Colonic mucosa (tissue), 4 donors: Measurements from ENCODE around the gene ANO8. TPM values are rescaled to one million over a fixed set of nuclear protein-coding genes. Genes with fewer than 3 reads are reported as not detected.

ENCODE experiments used
- DNase-seq: peaks from one replicate; pipeline ENCODE4 v3.0.0-alpha.2; 2020
- H3K27ac ChIP-seq: fragments of 200-600 bp; one replicate; pipeline ENCODE4 v1.8.0; 2021
- H3K27me3 ChIP-seq: fragments of 200-600 bp; one replicate; pipeline ENCODE4 v1.8.0; 2021
- H3K36me3 ChIP-seq: fragments of 200-600 bp; one replicate; pipeline ENCODE4 v1.8.0; 2021
- H3K4me1 ChIP-seq: fragments of 200-600 bp; one replicate; pipeline ENCODE4 v1.8.0; 2021; ENCODE audit warnings: mild to moderate bottlenecking
- H3K4me3 ChIP-seq: fragments of 200-600 bp; one replicate; pipeline ENCODE4 v1.8.0; 2021
- H3K9ac ChIP-seq, 2 donors: one replicate each; pipeline ENCODE4 v1.7.0; 2013; ENCODE audit warnings: control low read depth in 2 of 2, low read depth in 2 of 2, low read length in 2 of 2
- H3K9me3 ChIP-seq: fragments of 200-600 bp; one replicate; pipeline ENCODE4 v1.8.0; 2021
- intact Hi-C: fragments of 100-400 bp; cut with DNase I; formaldehyde crosslinking; loops from one replicate; pipeline ENCODE4 v1.14.1; 2022
- total RNA-seq, 2 donors: library from RNA; stranded (reverse); fragmentation: NEBNext Ultra II Directional in 1 of 2; extraction: Animal tissue kit (Norgen Biotek cat#: 25700) in 1 of 2; gene quantifications; one replicate each; pipeline ENCODE4 v1.2.1, GENCODE V29; 2021
- TF ChIP-seq, protein P1 (sequence below): fragments of 200-600 bp; IDR thresholded peaks from one replicate; pipeline ENCODE4 v1.8.0; 2022; ENCODE audit warnings: antibody characterized with exemption, mild to moderate bottlenecking
- donor health status: healthy.
- donor health status: DM: no; HTN: no; CAD: no.
- donor health status: DM: no; HTN: no; CAD: no.

The ANO8 gene
- total RNA-seq, 2 donors from 2014 or later, result 8.9 to 13.7 TPM

DNA sequence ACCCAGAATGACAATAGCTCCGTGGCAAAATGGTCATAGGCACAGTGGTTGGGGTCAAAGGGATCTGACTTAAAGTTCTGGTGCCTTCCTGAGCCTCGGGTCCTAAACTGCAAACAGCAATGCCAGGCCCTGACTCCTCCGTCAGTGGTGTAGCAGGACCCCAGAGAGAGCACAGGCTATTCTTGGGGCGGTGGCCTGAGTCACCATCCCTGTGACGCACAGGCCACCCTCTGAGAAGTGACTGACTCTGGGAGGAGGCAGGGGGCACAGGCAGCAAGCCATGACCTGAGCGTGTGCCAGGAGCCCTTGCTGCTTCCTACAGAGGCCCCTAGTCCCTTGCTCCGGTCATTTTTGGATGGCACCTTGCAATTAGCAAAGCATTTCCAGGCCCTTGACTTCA, 23.7 kb upstream of the ANO8 start:
- intact Hi-C loops, result no loop called here
- H3K27ac ChIP-seq, result no peak overlapping the region
- H3K9me3 ChIP-seq, result no peaks in the 10 kb centered on the region

DNA sequence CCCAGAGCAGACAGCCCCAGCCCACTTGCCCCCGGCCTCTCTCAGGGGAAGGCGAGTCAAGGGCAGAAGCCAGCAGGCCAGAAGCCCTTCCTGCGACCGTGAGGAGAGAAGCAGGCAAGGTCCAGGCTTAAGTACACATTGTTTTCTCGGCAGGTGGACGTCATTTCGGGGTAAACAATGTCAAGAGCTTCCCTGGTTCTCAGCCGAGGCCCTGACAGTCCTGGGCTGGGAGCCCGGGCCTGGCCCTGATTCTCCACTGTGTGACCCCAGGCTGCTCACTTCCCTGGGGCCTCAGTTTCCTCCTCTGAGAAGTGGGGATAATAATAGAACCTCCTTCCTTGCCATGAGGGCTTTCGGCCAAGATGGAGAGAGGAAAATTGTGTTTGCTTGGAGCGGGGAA, 23.1 kb upstream of the ANO8 start:
- Histone ChIP-seq H3K4me1 (no peaks in the 10 kb centered on the region), H3K9ac (no peak overlapping the region), H3K9me3 (no peaks in the 10 kb centered on the region), H3K4me3 (no peak overlapping the region), H3K27me3 (no peaks in the 10 kb centered on the region), H3K27ac (no peak overlapping the region), H3K36me3 (no peaks in the 10 kb centered on the region)
- intact Hi-C loops, result no loop called here
- TF ChIP-seq, protein P1, sequence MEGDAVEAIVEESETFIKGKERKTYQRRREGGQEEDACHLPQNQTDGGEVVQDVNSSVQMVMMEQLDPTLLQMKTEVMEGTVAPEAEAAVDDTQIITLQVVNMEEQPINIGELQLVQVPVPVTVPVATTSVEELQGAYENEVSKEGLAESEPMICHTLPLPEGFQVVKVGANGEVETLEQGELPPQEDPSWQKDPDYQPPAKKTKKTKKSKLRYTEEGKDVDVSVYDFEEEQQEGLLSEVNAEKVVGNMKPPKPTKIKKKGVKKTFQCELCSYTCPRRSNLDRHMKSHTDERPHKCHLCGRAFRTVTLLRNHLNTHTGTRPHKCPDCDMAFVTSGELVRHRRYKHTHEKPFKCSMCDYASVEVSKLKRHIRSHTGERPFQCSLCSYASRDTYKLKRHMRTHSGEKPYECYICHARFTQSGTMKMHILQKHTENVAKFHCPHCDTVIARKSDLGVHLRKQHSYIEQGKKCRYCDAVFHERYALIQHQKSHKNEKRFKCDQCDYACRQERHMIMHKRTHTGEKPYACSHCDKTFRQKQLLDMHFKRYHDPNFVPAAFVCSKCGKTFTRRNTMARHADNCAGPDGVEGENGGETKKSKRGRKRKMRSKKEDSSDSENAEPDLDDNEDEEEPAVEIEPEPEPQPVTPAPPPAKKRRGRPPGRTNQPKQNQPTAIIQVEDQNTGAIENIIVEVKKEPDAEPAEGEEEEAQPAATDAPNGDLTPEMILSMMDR, result no peak
- no peak for DNase-seq

More for the DNA sequence above, 23.7 kb upstream of the ANO8 start:
- Histone ChIP-seq H3K4me1 (no peaks in the 10 kb centered on the region), H3K4me3 (no peak overlapping the region), H3K36me3 (no peaks in the 10 kb centered on the region), H3K27me3 (no peaks in the 10 kb centered on the region), H3K9ac (no peak overlapping the region)
- DNase-seq, result no peak
- TF ChIP-seq, protein P1, result no peak

DNA sequence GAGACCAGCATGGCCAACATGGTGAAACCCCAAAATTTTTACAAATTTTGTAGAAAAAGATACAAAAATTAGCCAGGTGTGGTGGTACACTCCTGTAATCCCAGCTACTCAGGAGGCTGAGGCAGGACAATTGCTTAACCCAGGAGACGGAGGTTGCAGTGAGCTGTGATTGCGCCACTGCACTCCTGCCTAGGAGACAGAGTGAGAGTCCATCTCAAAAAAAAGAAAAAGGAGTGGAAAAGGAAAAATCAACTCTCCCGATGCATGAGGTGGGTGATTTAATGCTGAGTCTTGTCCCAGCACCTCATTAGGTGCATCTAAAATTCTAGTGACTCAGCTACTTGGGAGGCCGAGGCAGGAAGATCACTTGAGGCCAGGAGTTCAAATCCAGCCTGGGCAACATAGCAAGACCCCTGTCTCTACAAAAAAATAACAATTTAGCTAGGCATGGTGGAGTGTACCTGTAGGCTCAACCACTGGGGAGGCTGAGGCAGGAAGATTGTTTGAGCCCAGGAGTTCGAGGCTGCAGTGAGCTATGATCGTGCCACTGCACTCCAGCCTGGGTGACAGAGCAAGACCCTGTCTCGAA, 22.5 kb upstream of the ANO8 start:
- no peak overlapping the region for H3K27ac ChIP-seq
- DNase-seq, result no peak
- intact Hi-C loops, result no loop called here

DNA sequence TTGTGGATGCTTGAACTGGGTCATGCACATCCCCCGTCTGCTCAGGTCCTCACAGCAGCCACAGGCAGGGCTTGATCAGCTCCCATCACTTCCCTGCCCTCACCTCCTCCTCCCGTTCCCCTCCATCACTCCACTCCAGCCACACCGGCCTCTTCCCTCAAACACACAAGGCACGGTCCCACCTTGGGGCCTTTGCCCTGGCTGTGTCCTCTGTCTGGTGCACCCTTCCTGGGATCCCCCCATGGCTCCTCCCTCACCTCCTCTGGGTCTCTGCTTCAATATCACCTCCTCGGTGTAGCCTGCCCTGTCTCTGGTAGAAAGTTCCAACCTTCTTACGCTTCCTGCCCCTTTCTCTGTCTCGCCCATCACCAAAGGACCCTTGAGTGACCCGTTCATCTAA, 18.7 kb upstream of the ANO8 start:
- no peak for DNase-seq
- H3K4me1 ChIP-seq, result no peaks in the 10 kb centered on the region
- intact Hi-C loops, result no loop called here
- H3K27ac ChIP-seq, result no peak overlapping the region
- no peak overlapping the region for H3K9ac ChIP-seq
- H3K36me3 ChIP-seq, result no peaks in the 10 kb centered on the region
- no peaks in the 10 kb centered on the region for H3K9me3 ChIP-seq
- H3K27me3 ChIP-seq, result no peaks in the 10 kb centered on the region
- H3K4me3 ChIP-seq, result no peak overlapping the region
- TF ChIP-seq, protein P1, result no peak

More for the DNA sequence above, 22.5 kb upstream of the ANO8 start:
- no peaks in the 10 kb centered on the region for H3K27me3 ChIP-seq
- TF ChIP-seq, protein P1, result no peak
- no peak overlapping the region for H3K4me3 ChIP-seq
- no peaks in the 10 kb centered on the region for H3K36me3 ChIP-seq
- no peaks in the 10 kb centered on the region for H3K9me3 ChIP-seq
- H3K4me1 ChIP-seq, result no peaks in the 10 kb centered on the region
- no peak overlapping the region for H3K9ac ChIP-seq

DNA sequence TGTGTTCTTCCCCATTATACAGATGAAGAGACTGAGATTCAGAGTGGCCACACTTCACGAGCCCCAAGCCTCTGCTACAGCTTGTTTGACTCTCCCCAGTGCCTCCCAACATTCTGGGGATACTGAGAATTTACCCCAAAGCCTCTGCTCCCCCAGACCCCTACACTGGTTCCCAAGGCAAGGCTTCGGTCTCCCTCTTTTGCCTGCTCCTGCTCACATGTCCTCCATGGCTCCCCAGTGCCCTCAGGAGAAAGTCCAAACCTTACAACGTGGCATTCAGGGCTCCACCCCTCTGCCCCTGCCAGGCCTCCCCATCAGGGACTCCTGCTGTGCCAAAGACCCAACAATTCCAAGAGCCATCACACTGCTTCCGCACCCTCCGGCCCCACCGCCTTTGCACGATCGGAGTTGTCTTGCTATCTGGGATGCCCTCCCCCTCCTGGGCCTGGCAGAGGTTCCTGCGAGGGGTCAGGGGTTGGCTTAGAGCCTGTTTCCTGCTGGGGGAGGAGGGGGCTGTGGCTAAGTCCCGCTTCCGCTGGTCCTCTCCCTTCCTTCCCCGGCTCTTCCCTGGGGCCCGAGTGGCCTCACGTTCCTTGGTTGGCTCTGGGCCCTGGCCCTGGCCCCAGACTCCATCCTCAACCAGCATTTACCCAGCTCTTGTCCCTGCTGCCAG, 18.1 kb upstream of the ANO8 start:
- no peak overlapping the region for H3K27ac ChIP-seq

More for the DNA sequence above, 18.1 kb upstream of the ANO8 start:
- Histone ChIP-seq H3K27me3 (no peaks in the 10 kb centered on the region), H3K4me1 (no peaks in the 10 kb centered on the region), H3K36me3 (no peaks in the 10 kb centered on the region), H3K9ac (no peak overlapping the region), H3K4me3 (no peak overlapping the region), H3K9me3 (no peaks in the 10 kb centered on the region)
- no peak for DNase-seq
- intact Hi-C loops, result no loop called here
- TF ChIP-seq, protein P1, result no peak
